Stimulated activated CD4-positive, alpha-beta T cell treated with anti-CD3 and anti-CD28 coated beads, Interleukin-4, amount 100 ng/mL, for 1 hour (primary cell): Measurements from ENCODE around the gene CNTNAP4.

Source experiments
- DNase-seq: peaks from one replicate; pipeline ENCODE4 v3.0.0-alpha.2; 2020

CNTNAP4 gene

DNA sequence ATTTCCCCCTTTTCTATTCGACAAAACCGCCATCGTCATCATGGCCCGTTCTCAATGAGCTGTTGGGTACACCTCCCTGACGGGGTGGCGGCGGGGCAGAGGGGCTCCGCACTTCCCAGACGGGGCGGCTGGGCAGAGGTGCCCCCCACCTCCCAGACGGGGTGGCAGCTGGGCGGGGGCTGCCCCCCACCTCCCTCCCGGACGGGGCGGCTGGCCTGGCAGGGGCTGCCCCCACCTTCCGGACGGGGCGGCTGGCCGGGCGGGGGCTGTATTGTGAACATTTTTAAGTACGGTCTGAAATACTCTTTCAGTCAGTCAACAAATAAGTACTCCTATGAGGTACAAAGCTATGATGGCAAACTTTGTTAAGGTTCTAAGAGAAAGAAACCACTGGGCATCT is 222.8 kb downstream of the CNTNAP4 start:
- no peak for DNase-seq

DNA sequence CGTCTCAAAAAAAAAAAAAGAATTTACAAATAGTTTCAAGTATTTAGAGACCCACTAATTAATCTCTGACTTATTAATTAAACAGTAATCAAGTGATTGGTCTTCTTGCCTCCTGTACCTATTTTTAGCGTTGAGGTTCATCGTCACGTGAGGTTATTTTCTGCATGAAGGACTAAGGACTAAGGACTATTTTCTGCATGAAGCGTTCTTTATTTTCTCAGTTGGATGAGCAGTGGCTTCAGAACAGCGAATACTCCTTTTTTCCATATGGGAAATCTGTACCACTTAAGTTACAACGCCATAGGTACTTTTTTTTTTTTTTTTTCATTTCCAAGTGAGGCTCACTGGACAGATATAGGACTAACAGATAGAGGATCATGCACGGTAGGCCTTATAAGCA is 224.9 kb downstream of the CNTNAP4 start:
- no peak for DNase-seq

DNA sequence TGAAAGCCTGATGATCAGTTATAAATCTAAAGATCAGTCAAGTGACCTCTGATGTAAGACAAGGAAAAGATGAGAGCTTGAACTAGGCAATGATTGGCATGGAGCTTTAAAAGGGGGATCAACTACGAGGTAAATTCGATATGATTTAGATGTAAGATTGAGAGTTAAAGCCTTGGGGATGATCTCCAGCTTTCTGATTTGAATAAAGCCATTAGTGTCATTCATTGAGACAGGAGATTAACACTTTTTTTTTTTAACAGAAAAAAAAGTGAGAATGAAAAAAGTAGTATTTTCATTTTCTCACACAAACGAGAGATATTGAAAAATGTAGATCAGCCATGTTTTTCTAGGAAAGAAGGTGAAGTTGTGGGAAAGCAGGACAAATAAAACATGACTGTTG is 225.4 kb downstream of the CNTNAP4 start:
- DNase-seq: no peak

DNA sequence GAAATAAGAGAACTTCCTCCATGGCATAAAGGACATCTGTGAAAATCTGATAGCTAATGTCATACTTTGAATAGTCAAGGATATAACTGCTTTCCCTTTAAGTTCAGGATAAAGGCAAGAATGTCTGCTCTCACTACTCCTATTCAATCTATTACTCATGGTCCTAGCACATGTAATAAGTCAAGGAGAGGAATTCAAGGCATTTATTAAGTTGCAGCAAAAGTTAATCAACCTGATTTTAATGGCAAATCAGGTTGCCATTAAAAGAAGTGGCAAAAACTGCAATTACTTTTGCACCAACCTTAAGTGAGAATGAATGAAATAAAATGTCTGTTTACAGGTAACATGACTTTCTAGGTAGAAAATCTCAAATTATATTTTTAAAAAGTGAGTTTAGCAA is 225.9 kb downstream of the CNTNAP4 start:
- DNase-seq: no peak

DNA sequence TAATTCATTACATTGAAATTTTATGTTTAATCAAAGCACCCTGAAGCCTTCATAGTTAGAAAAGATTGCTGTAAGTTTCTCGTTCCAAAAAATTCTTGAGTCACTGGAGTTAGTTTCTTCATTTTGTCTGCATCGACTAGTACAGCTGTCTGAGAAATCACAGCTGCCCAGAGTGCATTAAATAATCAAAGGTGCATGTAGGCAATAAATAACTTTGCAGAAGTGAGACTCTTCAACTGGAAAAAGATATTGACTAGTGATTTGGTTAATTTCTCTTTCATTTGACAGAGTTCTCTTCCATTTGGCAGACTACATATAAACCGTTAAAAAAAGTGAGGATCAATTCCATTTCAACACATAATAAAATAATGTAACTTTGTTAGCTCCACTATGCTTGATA is 234.0 kb downstream of the CNTNAP4 start:
- DNase-seq: no peak

DNA sequence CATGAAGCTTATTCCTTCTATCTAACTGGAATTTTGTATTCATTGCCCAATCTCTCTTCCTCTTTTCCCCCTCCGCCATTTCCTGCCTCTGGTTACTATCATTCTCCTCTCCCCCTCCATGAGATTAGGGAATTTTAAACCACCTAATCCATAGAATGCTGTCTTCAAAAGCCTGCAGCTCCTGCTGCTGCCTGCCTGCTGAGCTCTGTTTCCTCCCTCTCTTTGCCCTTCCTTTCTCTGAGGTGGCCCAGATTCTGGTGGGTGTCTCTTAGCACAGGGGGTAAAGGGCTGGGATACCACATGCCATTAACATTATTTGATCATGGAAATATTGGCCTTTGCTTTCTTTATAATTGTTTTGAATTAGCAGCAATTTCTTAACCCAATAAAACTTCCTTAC is 241.6 kb downstream of the CNTNAP4 start:
- DNase-seq: no peak

DNA sequence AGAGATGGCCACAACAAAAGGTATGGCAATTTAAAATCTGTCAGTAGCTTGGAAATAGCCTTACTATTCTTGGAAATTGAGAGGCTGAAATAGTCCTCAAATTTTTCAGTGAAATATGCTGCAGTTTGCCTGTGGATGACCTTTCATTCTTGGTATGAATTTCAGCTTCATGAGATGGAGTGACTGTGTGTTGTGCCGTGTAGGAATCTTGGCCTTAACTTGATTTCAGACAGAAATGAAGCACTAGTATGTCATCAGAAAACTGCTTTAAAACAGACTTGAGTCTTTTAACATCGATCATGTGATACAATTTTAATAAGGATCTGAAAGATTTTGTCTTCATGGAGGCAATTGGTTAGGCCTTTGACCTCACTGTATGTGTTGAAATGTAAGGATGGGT is 247.2 kb downstream of the CNTNAP4 start:
- DNase-seq: no peak

DNA sequence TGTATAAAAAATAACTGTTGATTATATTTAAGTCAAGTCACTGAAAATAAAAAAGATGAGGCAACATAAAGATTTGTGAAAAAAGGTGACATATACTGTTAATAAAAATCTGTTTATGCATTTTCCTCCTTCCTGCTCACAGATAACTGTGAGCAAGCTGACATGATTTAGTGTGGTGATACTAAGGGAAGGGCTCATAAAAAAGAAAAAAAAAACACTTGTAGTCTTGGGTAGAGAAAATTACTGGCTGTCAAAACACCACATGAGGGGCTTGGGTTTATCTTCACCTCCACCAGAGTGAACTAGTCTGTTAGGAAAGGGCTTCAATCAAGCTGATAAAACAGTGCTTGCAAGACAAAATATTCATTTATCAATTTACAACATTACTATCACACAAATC is 247.6 kb downstream of the CNTNAP4 start:
- no peak for DNase-seq

DNA sequence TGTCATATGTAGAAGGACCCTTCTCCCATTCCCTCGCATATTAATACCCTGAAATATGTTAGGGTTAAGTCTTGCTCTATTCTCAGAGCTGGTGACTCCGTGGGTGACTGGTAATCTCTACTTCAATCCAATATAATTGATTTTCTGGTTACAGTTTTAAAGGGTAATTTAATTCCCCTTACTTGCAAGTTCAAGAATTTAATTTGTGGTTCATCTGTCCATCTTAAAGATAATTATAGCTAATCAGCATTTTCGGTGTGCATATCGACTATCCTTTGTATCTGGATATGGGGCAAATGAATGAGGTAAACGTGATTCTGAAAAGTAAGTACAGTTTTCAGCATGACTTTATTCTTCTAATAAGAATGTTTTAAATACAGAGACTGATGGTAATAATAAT is 250.0 kb downstream of the CNTNAP4 start:
- no peak for DNase-seq

DNA sequence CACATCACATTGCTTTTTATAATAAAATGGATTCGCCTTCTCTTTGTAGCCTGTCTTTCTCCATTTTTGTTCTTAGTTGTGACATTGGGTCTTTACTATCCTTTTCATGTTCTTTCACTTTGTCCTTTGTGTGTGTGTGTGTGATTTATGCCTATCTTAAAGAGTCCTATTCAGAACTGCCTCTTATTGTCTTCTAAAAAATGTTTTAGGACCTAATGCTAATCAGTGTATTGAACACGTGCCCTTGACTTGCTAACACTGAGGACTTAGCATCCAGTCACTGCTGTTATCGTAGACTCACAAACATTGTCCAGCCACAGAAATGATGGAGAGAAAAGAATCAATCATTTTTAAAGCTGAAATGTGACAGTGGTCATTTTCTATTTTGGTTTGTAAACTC is 251.9 kb downstream of the CNTNAP4 start:
- DNase-seq: no peak

DNA sequence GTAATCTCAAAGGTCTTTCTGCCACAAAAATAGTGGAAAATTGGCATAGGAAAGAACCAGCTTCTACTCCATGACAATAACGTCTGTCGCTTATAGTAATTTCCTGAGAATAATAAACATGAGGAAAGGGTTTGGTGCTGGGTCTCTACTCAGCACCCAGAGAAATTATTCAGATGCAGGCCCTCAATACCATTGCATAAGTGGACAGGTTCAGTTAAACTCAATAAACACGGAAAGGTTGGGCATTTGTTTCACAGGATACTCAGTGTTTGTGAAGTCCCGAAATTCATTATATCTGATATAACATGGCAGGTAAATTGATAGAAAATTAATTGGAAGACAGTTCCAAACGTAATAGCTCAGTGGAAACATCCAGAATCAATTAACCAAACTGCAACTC is 254.0 kb downstream of the CNTNAP4 start:
- no peak for DNase-seq

DNA sequence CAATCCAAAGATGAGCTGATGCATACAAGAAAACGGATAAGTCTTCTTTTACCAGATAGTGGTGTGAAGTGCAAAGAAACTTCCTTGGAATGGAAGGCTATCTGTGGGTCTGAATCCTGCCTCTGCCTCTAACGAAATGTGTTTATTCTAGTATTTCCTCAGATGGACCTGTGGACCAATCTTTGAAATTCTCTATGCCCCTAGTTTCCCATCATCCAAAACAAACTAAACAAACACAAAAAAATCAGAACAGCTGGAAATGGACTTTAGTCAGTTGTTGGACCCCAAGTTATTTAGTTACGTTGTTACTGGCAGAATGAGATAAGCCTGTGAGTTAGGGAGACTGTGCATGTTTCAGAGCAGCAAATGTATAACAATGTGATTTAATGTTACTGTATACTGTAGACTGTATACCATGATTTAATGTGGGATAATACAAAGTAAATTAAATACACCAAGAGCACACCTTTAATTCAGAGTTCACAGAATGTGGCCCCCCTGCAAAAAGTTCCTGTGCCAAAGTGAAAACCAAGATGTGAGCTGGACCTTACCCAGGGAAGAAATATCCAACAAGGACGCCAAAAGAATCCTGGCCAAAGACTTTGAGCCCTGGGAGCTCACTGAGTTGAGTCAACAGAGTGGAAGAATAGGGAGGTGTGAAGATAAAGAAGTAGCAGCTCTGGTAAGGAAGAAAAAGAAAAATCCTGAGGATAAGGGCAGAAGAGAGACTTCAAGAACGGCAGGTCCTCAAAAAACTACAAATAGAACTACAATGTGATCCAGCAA is 255.2 kb downstream of the CNTNAP4 start:
- no peak for DNase-seq

DNA sequence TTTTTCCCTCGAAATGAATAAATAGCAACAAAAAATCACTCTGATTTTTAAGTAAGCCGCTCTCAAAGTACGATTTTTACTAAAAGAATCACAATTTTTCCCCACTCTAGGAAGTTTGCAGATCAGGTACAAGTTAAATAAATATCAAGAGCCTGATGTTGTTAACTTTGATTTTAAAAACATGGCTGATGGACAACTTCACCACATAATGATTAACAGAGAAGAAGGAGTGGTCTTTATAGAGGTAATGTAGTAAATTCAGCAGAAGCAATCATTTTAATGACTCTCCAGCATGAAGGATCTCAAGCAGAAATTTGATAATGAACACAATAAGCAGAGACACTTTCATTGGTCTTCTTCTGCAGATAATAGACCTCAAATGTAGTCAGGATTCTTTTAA is 262.4 kb downstream of the CNTNAP4 start:
- no peak for DNase-seq

DNA sequence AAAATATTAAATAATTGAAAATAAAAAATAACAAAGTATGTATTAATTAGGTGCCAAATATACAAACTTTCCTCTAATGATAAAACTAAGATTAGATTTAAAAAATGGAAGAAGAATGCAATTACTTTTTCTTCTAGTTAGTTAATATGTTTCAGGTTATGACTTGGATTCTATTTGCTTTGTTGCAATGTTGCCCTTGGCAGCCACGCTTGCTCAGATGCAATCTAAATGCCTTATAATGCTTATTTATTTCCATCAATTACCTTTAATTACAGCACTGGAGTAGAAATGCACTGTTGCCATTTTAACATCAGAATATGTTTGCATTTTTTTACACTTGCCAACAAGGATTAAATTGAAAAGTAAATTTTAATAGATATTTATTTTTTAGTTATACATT is 263.9 kb downstream of the CNTNAP4 start:
- no peak for DNase-seq

DNA sequence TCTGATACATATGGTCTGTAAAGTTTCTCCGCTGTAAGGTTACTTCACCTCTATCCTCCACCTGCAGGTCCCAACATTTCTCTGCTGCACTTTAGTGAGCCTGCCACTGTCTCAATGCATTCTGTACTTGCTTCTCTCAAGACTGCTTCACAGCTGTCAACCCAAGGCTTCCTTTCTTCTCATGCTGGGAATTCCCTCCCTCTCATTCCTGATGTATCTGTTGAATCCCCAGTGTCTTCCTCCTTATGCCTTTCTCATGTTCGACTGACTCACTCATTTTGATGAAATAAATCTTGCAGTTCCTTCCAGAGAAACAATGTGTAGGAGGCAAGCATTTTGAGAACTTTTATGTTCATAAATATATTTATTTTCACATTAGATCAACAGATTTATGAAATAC is 288.3 kb downstream of the CNTNAP4 start:
- no peak for DNase-seq

DNA sequence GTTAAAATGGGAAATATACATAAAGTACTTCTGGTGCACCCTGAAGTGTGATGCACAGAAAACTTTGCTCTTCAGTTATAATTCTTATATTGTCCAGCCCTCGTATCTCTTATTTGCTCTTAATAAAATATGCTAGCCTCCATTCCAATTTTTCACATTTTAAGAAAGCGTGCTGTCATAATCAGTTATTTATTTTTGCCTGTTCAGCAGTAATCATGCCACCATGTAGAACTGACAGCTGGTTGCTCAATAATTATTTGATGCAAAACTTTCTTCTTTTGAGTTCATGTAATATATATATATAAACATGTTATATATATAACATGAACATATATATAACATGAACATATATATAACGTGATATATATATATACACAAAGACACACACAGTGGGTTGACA is 294.6 kb downstream of the CNTNAP4 start:
- no peak for DNase-seq

DNA sequence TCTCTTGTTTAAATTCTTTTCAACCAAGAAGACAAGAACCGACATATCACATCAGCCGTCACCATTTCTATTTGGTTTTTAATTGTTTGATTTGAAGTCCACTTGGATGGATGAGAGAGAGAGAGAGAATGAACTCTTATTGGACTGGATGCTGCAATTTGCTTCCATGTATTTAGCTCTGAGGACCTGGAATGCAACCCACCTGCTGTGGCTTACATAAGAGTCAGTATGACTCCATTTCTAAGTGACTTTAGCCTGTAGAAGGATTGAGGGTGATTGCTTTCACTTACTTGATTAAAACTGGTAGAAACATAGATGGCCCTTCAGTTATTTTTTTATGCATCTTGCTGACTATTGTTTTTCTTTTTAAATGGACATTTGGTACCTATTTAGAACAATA is 296.1 kb downstream of the CNTNAP4 start:
- no peak for DNase-seq

DNA sequence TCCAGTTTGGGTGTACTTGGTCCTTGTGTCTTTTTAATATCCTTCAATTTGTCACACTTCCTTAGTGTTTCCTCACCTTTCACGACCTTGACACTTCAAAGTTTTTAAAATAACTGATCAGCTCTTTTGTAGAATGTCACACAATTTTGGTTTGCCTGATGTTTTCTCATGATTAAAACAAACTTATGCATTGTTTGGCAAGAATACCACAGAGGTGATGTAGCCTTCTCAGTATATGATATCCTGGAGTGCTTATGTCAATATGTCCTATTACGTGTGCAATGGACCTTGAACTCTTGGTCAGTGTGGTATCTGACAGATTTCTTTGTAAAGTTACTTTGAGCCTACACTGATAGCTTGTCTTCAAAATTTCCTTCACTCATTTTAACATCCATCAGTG is 297.4 kb downstream of the CNTNAP4 start:
- no peak for DNase-seq

DNA sequence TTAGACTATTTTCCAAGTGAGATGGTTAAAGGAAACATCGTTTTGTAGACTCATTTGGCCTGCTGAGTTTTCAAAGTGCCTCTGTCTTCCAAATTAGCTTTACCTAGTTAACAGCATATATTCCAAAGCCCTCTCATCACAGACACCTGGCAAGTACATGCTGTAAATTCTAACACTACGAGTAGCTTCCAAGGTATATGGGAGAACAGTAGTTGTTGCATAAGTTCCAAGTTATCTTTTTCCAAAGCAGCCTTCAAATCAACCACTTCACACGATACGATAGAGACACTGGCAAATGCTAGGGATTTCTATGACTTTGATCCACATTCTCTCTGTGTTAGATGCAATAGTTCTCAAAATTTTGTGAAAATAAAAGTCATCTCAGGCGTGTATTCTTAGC is 299.3 kb downstream of the CNTNAP4 start:
- no peak for DNase-seq

DNA sequence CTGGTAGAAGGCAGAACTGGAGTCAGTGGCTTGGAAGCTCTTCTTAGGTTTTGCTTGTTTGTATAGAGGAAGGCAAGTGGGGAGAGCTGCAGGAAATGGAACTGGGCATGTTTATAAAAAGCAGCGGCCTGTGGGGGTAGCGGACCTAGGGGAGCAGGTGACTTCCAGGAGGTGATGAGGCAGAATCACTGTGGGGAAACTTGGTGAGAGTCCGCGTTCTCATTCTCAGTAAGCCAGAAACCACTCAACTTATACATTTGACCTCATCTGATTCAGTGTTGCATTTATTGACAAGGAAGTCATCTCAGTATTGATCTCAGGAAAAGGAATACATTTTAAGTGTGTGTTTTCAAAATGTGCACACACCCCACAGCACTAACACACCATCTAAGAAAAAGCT is 299.8 kb downstream of the CNTNAP4 start:
- no peak for DNase-seq

DNA sequence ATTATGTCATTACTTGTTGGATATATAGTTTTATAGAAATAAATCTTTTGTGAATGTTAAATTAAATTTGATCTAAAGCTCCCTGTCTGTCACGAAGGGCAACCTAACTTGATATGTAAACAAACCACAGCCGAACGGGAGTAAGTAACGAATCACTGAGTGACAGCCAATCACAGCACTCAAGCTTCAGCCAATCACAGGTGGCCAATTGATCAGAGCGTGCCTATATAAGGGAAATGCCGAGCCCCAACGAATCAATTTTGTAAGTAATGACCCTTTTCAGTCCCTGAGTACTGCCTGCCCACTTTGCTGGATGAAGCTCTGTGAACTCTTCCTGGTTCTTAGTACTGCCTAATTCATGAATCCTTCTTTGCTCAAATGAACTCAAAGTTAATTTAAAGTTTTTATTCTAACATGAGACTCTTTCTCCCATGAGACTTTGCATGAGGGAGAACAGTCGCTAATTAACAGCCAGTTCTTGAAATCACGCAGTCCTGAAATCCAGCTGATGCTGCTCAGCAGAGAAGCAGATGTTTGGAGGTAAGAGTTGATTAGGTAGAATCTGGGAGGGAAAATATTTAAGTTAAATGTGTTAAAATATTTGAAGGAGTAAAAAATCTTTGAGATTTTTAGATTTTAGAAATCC is 302.2 kb downstream of the CNTNAP4 start:
- no peak for DNase-seq

DNA sequence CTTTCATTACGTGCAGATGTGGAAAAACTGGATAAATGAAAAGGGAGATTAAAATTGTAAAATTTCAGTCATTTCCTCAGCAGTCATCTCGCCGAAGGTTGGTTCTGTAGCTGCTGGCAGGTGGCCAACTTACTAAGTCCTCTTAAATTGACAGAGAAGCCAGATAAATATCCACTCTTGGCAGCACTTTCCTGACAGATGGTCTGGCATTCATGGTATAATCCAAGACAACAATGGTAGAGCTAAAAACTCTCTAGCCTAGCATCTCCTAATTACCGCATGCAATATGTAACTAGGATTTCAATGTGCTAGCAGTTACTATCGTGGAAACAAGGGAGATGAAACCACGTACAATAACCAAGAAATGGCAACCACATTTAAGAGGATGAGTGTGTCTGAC is 306.3 kb downstream of the CNTNAP4 start:
- no peak for DNase-seq

DNA sequence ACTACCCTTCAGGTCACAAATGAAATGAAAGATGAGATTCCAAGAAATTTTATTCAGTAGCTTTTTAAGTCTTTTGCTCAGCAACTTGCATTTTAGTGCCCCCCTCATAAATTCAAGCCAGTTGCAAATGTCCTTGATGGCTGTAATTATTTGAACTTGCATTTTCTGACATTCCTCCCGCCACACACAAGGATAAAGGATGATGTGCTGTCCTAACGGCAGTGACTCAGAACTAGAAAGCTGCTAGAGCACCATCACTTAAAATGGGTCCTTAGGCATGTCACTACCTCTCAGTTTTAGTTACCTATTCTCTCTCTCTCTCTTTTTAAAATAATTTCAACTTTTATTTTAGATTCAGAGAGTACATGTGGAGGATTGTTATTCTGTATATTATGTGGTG is 306.7 kb downstream of the CNTNAP4 start:
- no peak for DNase-seq

DNA sequence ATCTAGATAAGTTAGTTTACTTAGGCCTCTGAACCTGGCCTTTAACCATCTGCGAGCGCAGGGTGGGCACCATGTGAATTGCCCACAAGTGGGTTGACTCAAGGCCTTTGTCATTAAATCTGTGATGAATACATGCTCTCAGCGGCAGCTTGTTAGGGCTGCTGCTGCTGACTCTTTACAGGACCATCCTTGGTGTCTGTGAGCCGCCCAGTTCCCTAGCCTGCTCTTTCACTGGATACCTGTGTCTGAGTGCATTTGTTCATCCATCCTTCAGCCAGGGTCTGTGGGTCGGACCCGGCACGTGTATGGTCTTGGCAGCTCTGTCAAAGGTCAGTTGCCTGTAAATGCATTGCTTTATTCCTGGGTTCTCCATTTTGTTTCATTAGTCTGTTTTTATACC is 321.3 kb downstream of the CNTNAP4 start:
- DNase-seq: no peak

DNA sequence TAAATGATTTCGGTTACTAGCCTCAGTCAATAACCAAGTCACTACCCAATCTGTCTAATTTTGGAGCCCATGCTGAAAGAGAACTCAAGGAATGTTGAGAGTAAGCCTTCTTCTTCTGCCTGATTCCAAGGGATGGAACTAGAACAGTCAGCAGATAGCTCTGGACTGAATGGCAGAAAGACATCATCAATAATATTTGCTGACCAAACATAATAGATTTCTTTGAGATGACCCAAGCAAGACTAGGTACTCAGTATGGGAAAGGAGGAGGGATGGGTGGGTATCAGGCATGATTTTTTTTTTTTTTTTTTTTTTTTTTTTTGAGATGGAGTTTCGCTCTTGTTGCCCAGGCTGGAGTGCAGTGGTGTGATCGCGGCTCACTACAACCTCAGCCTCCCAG is 330.1 kb downstream of the CNTNAP4 start:
- no peak for DNase-seq
